AG04449 (cell line): ENCODE data around the gene MAP3K3.

Experiments used
- CTCF ChIA-PET: fragments of 350-600 bp; formaldehyde crosslinking; extraction: SDS; loops from one replicate; lab custom pipeline; 2021; ENCODE audit warnings: antibody characterized with exemption; lab: Yijun Ruan, JAX
- POLR2A ChIA-PET: fragments of 400-600, 350-600 bp; formaldehyde crosslinking; extraction: SDS; loops from one replicate; lab custom pipeline; 2020; ENCODE audit warnings: antibody characterized with exemption, inconsistent platforms; lab: Yijun Ruan, JAX
- DNase-seq: peaks from one replicate; pipeline ENCODE4 v3.0.0-alpha.2; 2010; ENCODE audit warnings: low read depth, low spot score
- H3K4me3 ChIP-seq: 2 replicates; pipeline ENCODE4 v1.5.1; 2011; ENCODE audit warnings: low read depth, mild to moderate bottlenecking, control low read depth, low read length
- CTCF ChIP-seq: IDR thresholded peaks from one replicate; pipeline ENCODE4 v1.5.1; 2011; ENCODE audit warnings: mild to moderate bottlenecking, moderate library complexity, low read length, control low read depth, inconsistent platforms; ENCODE audit not compliant: insufficient read depth; ENCODE audit errors: missing control alignments

MAP3K3 gene

GRCh38 chr17:63634163-63634562, 11.9 kb downstream of the MAP3K3 start:
- H3K4me3 ChIP-seq, result no peak overlapping the region
- no peak for TF ChIP-seq CTCF
- ChIA-PET CTCF (interaction anchor here (1.1 to 3.8 kb wide), 2 partner anchors 22 to 209 kb away, joined by 3 to 18 read pairs; no protein-coding TSS in a partner anchor), POLR2A (no interaction called here)
- DNase-seq, result no peak

DNA sequence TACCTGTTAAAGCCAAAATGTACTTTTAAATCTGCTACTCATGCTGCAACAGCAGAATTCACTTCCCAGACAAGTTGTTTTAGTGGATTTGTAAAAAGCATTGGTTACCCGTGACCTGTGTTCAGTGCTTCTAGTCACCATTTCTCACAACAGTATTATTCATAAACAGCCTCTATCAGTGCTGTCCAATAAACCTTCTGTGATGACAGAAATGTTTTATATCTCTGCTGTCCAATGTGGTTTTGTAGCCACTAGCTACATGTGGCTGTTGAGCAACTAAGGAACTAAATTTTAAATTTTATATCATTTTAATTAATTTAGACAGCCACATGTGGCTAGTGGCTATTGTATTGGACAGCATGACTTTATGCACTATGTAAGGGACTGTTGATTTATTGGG, 12.6 kb downstream of the MAP3K3 start:
- no peak overlapping the region for H3K4me3 ChIP-seq
- ChIA-PET CTCF (interaction anchor here (3.8 kb wide), 1 partner anchor 23 kb away, joined by 18 read pairs; no protein-coding TSS in a partner anchor), POLR2A (no interaction called here)
- TF ChIP-seq CTCF, result no peak
- DNase-seq, result no peak

DNA sequence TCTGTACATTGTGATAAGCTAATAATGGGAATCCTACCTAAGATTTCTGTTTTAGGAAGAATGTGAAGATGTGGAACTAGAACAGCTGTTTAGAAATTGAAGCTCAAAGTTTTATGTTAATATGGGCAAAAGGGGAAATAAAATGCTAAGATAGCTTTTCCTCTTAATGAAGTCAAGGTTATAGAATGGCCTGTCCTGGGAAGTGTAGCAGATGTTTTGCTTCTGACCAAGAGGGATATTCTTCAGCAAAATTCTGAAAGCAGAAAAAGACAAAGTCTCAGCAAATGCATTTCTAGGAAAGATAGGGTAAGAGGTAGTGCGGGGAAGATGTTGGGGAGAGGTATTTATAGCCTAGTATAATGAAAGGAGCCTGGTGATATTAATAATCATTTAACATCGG, 13.1 kb downstream of the MAP3K3 start:
- CTCF ChIA-PET, result interaction anchor here (3.8 kb wide), 1 partner anchor 23 kb away, joined by 18 read pairs; no protein-coding TSS in a partner anchor
- TF ChIP-seq CTCF, result no peak
- POLR2A ChIA-PET, result no interaction called here
- H3K4me3 ChIP-seq, result no peak overlapping the region
- DNase-seq, result no peak

- POLR2A ChIA-PET, result no interaction called here
- TF ChIP-seq CTCF, result no peak
- CTCF ChIA-PET, result interaction anchor here (1.0 to 3.8 kb wide), 2 partner anchors 11 to 24 kb away, joined by 3 to 18 read pairs; no protein-coding TSS in a partner anchor
- no peak for DNase-seq
- H3K4me3 ChIP-seq, result no peak overlapping the region
These were observed 13.6 kb downstream of the MAP3K3 start for GRCh38 chr17:63635787-63636186.

- TF ChIP-seq CTCF, result no peak
These were observed 16.9 kb downstream of the MAP3K3 start for GRCh38 chr17:63639125-63639524.

GRCh38 chr17:63640038-63640437, 17.8 kb downstream of the MAP3K3 start:
- no peak overlapping the region for H3K4me3 ChIP-seq
- ChIA-PET CTCF (interaction anchor here (1.0 to 4.9 kb wide), 4 partner anchors 9 to 214 kb away, joined by 3 to 15 read pairs (median 4); no protein-coding TSS in a partner anchor), POLR2A (no interaction called here)
- DNase-seq, result no peak
- no peak for TF ChIP-seq CTCF

More at GRCh38 chr17:63639125-63639524, 16.9 kb downstream of the MAP3K3 start:
- CTCF ChIA-PET, result interaction anchor here (1.0 to 4.9 kb wide), 2 partner anchors 13 to 27 kb away, joined by 3 to 15 read pairs; no protein-coding TSS in a partner anchor
- no peak for DNase-seq
- POLR2A ChIA-PET, result no interaction called here
- no peak overlapping the region for H3K4me3 ChIP-seq
